ENCODE data around the gene LEP.
"Not testable (repeated sequence)": the region's sequence is repeated elsewhere in the genome, so short reads cannot be mapped to it uniquely, and the experiment has no call there.

Gene LEP

GRCh38 chr7:128211626-128212025, 29.5 kb upstream of the LEP start:
- DNase-seq: no peak

GRCh38 chr7:128214463-128214862, 26.6 kb upstream of the LEP start:
- no peak for DNase-seq

- DNase-seq: no peak
These were observed 25.8 kb upstream of the LEP start for GRCh38 chr7:128215281-128215680.

- DNase-seq: no peak
These were observed 25.3 kb upstream of the LEP start for GRCh38 chr7:128215739-128216138.

- DNase-seq: no peak
These were observed 23.9 kb upstream of the LEP start for GRCh38 chr7:128217030-128217805.

GRCh38 chr7:128217967-128218652, 23.0 kb upstream of the LEP start:
- no peak for DNase-seq

GRCh38 chr7:128219636-128220035, 21.4 kb upstream of the LEP start:
- no peak for DNase-seq

GRCh38 chr7:128221929-128222403, 19.1 kb upstream of the LEP start:
- no peak for DNase-seq

- DNase-seq: no peak
These were observed 14.7 kb upstream of the LEP start for GRCh38 chr7:128226132-128226980.

GRCh38 chr7:128227271-128227670, 13.8 kb upstream of the LEP start:
- no peak for DNase-seq

- no peak for DNase-seq
These were observed 10.1 kb upstream of the LEP start for GRCh38 chr7:128231021-128231420.

GRCh38 chr7:128231677-128232076, 9.4 kb upstream of the LEP start:
- DNase-seq: no peak

GRCh38 chr7:128233471-128233870, 7.6 kb upstream of the LEP start:
- no peak for DNase-seq

GRCh38 chr7:128234476-128235026, 6.5 kb upstream of the LEP start:
- DNase-seq: no peak

GRCh38 chr7:128235471-128235870, 5.6 kb upstream of the LEP start:
- DNase-seq: no peak

- DNase-seq: peak; percentile 19 to 21
These were observed 4.0 kb upstream of the LEP start for GRCh38 chr7:128236924-128237586.

GRCh38 chr7:128239146-128239545, 1.9 kb upstream of the LEP start:
- not testable (repeated sequence) for DNase-seq

GRCh38 chr7:128242661-128243060, 1.6 kb downstream of the LEP start:
- DNase-seq: no peak

GRCh38 chr7:128243273-128243672, 2.2 kb downstream of the LEP start:
- no peak for DNase-seq

GRCh38 chr7:128244861-128245260, 3.8 kb downstream of the LEP start:
- no peak for DNase-seq

- no peak for DNase-seq
These were observed 6.0 kb downstream of the LEP start for GRCh38 chr7:128247108-128247507.

GRCh38 chr7:128247640-128248194, 6.6 kb downstream of the LEP start:
- no peak for DNase-seq
